Measurements from ENCODE around the gene PPP1R11.
A peak's percentile ranks its signal among the peaks of the same experiment; 100 is the strongest.
"Not testable (repeated sequence)": the region's sequence is repeated elsewhere in the genome, so short reads cannot be mapped to it uniquely, and the experiment has no call there.

Gene PPP1R11

GRCh38 chr6:30100154-30100553 lies 33.2 kb downstream of the PPP1R11 start:
- no peak for DNase-seq

- DNase-seq, result no peak
These were observed 33.8 kb downstream of the PPP1R11 start for GRCh38 chr6:30100585-30101443.

DNA sequence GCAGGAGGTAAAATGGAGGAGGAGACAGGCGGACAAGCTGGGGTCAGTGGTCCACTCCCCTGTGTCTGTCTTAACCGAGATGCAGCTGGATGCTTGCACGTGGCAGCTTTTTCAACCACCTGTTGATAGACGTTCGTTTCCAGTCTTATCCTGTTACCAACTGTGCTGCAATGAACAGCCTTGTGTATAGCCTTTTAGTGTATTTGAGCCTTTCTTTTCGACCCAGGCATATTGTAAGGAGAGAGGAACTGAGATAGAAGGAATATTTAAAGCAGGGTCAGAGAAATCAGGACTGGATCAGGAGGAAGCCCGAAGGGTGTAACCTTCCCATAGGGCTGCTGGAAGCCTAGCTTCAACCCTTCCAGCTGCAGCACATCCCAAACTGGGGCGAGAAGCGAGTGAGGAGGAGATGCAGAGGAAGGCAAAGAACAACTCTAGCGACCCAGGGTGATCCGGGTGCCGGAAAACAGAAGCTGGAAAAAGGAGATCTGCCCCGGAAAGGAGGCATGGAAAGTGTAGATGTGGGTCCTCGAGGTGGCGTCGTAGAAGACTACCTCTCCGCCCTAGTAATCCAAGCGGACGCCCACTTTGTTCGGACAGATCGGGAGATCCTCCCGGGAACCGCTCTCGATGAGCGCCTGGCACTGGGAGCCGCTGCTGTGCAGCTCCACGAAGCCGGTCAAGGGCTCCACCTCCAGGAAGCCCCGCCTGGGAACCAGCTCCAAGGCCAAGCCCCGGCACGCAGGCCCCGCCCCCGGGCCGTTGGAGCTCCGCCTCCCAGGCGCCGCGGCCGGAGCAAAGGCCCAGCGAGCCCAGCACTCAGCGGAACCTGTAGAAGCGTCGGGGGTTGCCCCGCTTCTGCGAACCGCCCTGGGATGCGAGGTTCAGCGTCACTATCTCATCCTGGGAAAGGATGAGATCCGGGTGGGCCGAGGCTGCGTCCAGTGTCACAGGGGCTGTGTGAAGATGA lies 34.7 kb downstream of the PPP1R11 start:
- DNase-seq, result peak; percentile 62

DNA sequence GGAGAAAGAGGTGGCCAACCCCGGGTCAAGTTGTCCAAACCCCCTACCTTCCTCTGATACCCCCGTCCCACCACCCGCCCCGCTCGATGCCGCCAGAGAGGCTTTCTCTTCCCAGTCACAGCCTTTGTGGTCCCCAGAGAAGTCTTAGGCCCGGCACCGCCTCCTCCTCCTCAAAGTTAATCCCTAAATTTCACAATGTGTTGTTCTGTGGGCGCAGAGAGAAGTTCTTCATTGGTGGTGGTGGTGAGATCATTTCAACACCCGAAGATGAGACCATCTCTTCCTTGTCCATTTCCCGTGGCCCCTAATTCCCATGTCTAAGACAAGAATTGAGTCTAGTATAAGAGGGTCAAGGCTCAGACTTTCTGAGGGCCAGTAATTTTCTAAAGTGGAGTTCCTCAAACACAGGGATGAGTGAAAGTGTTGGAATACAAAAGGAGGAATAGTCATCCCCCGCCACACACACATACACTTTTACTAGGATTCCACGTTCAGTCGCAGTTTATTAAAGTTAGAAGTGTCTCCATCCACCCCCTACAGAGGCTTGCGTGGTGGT lies 35.5 kb downstream of the PPP1R11 start:
- DNase-seq, result no peak

- peak; percentile 85 for DNase-seq
These were observed 36.2 kb downstream of the PPP1R11 start for GRCh38 chr6:30102970-30103871.

GRCh38 chr6:30103872-30104179 lies 36.8 kb downstream of the PPP1R11 start:
- DNase-seq, result no peak

GRCh38 chr6:30104661-30105060 lies 37.7 kb downstream of the PPP1R11 start:
- DNase-seq, result no peak

GRCh38 chr6:30111266-30111856 lies 44.4 kb downstream of the PPP1R11 start:
- DNase-seq, result no peak

DNA sequence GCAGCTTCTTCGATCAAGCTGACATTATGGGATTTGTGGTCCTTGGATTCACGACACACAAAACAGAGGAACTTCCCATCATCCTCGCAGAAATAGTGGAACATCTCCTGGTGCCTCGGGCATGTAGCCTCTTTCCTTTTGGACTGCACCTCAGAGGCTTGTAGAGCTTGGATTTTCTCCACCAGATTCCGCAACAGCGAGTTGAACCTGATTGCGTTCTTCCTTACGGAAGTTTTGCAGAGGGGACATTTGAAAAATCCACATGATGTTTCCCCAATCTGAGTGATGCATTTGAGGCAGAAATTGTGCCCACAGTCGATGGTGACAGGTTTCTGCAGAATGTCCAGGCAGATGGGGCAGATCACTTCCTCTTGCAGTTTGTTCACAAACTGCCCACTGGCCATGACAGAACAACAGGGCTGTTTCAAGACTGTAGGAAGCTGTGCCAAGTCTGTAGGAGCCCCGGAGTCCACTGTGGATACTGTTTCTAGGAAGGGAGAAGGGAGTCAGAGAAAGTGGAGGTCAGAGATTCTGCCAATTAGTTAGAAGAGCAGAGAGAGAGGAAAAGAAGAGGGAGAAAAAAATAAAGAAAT lies 45.5 kb downstream of the PPP1R11 start:
- DNase-seq, result no peak

DNA sequence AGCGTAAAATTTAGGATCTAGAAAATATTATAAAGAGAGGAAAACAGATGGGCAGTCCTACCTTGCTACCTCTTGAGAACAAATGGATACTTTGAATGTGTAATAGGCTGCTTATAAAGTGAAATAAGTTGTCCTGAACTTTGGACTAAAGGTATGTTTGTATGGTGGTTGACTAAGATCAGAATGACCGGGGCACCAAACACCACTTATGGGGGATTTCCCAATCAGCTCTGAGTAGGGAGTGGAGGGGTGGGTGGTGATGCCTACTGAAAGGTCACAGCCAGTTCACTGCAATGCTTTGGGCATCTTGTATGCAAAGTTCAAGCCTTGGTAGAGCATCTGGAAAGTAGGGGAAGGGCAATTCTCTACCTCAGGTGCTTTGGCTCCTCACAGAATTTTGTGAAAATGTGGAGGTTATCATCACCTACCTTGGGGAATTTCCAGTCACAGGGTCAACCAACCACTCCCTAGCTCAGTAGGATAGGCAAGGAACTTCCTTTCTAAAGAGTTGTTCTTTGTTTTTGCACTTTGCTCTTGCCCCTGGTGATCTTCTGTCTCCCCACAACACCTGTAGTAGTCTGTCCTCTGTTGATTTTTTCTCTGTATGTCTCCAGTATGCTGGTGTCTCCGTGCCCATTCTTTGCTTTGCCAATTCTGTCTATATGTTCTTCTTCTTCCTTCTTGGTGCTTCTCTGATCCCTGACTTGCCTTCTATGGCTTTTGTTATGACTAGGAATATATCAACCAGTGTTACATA lies 46.2 kb downstream of the PPP1R11 start, which contains the start of gene TRIM31:
Gene TRIM31 (minus strand): TSS at position 88 of the 757 bp plus-strand sequence. CDS start 285 bp downstream, outside the sequence.
- DNase-seq, result no peak

- DNase-seq, result no peak
These were observed 46.8 kb downstream of the PPP1R11 start for GRCh38 chr6:30113841-30114240.

DNA sequence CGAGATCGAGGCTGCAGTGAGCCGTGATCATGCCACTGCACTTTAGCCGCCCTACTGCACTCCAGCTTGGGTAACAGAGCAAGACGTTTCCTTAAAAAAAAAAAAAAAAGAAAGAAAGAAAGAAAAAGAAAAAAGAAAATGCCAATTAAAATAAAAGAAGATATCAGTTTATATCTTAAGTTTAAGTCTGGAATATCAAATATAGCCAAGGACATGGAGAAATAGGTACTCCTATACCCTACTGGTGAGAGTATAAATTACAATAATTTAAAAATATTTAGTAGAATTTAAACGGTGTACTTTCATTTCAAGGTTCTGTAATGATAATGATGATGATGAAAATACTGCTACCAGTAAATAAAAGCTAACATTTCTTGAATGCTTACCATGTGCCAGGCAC lies 49.7 kb downstream of the PPP1R11 start:
- no peak for DNase-seq

DNA sequence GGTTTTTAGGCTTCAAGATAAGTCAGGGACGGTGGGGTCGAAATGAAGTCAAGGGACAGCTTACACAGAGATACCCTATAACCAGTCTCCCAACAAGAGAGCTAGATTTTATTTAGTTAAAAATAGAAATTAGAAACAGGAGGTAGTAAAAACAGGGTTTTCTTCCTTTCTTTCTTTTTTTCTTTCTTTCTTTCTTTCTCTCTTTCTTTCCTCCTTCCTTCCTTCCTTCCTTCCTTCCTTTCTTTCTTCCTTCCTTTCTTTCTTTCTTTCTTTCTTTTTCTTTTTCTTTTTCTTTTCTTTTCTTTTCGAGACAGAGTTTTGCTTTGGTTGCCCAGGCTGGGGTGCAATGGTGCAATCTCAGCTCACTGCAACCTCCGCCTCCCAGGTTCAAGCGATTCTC lies 51.7 kb downstream of the PPP1R11 start:
- DNase-seq, result not testable (repeated sequence)
